WTC11 (cell line): ENCODE data around the gene IL1RAPL2. TPM values are rescaled to one million over a fixed set of nuclear protein-coding genes. Genes with fewer than 3 reads are reported as not detected.

Source experiments
- ATAC-seq: fragments of 200-7000 bp; cut with Tn5 transposase; 2 replicates; pipeline ENCODE4 v1.10.0; 2021; ENCODE audit warnings: mild to moderate bottlenecking, moderate library complexity
- CTCF ChIA-PET: fragments of 300-600 bp; sonication (Branson Sonifier 250); formaldehyde crosslinking; loops from one replicate; lab custom pipeline; 2021; ENCODE audit warnings: antibody characterized with exemption; lab: Charles Lee
- POLR2A ChIA-PET: fragments of 350-600 bp; sonication (Branson Sonifier 250); formaldehyde crosslinking; loops from one replicate; lab custom pipeline; 2021; ENCODE audit warnings: antibody characterized with exemption; lab: Charles Lee
- DNase-seq: peaks from one replicate; pipeline ENCODE4 v3.0.0; 2021; ENCODE audit warnings: low spot score
- H3K27ac Mint-ChIP-seq: 2 replicates; pipeline ENCODE4 v1.8.0; 2021; ENCODE audit warnings: mixed read lengths
- H3K27me3 Mint-ChIP-seq: 2 replicates; pipeline ENCODE4 v1.8.0; 2021; ENCODE audit warnings: low read depth, mild to moderate bottlenecking, moderate library complexity, mixed read lengths
- H3K36me3 Mint-ChIP-seq: 2 replicates; pipeline ENCODE4 v1.8.0; 2021; ENCODE audit warnings: mixed read lengths
- H3K4me1 Mint-ChIP-seq: 2 replicates; pipeline ENCODE4 v1.8.0; 2022; ENCODE audit warnings: mixed read lengths
- H3K4me3 Mint-ChIP-seq: 2 replicates; pipeline ENCODE4 v1.8.0; 2021; ENCODE audit warnings: mild to moderate bottlenecking, moderate library complexity, mixed read lengths
- H3K9me3 Mint-ChIP-seq: 2 replicates; pipeline ENCODE4 v1.8.0; 2021; ENCODE audit warnings: mixed read lengths
- CTCF ChIP-seq: fragments of 200-600 bp; IDR thresholded peaks from 2 replicates; pipeline ENCODE4 v1.8.0; 2022; ENCODE audit warnings: antibody characterized with exemption
- ELF4 ChIP-seq: sonication (generic); formaldehyde crosslinking; IDR thresholded peaks from 2 replicates; pipeline ENCODE4 v1.8.1; 2022; ENCODE audit warnings: low read depth, mild to moderate bottlenecking, moderate library complexity, missing genetic modification reagents
- EMX1 ChIP-seq: fragments of 250-450 bp; sonication (Bioruptor Pico); IDR thresholded peaks from 2 replicates; pipeline ENCODE4 v1.8.0; 2021; ENCODE audit warnings: mild to moderate bottlenecking
- ESRRA ChIP-seq: sonication (generic); formaldehyde crosslinking; IDR thresholded peaks from 2 replicates; pipeline ENCODE4 v1.8.1; 2022; ENCODE audit warnings: mild to moderate bottlenecking, missing genetic modification reagents, borderline replicate concordance
- FOXP4 ChIP-seq: sonication (generic); formaldehyde crosslinking; IDR thresholded peaks from 2 replicates; pipeline ENCODE4 v1.8.0; 2022; ENCODE audit warnings: mild to moderate bottlenecking, missing genetic modification reagents
- GABPB1 ChIP-seq: sonication (generic); formaldehyde crosslinking; IDR thresholded peaks from 2 replicates; pipeline ENCODE4 v1.8.1; 2023; ENCODE audit warnings: mild to moderate bottlenecking, missing genetic modification reagents
- IRF1 ChIP-seq: sonication (generic); formaldehyde crosslinking; IDR thresholded peaks from 2 replicates; pipeline ENCODE4 v1.8.0; 2023; ENCODE audit warnings: missing genetic modification reagents
- IRF2 ChIP-seq: sonication (generic); formaldehyde crosslinking; IDR thresholded peaks from 2 replicates; pipeline ENCODE4 v1.8.0; 2022; ENCODE audit warnings: low read depth, missing genetic modification reagents, borderline replicate concordance
- JAZF1 ChIP-seq: fragments of 250-450 bp; sonication (Bioruptor Pico); IDR thresholded peaks from 2 replicates; pipeline ENCODE4 v1.9.0; 2021; ENCODE audit warnings: moderate library complexity, mild to moderate bottlenecking, inconsistent platforms
- MAX ChIP-seq: sonication (generic); formaldehyde crosslinking; IDR thresholded peaks from 2 replicates; pipeline ENCODE4 v1.8.0; 2022; ENCODE audit warnings: mild to moderate bottlenecking, missing genetic modification reagents
- MYBL2 ChIP-seq: sonication (generic); formaldehyde crosslinking; IDR thresholded peaks from 2 replicates; pipeline ENCODE4 v1.8.1; 2023; ENCODE audit warnings: mild to moderate bottlenecking, moderate library complexity, missing genetic modification reagents
- NR1H2 ChIP-seq: sonication (generic); formaldehyde crosslinking; IDR thresholded peaks from 2 replicates; pipeline ENCODE4 v1.9.0; 2021; ENCODE audit warnings: mild to moderate bottlenecking, moderate library complexity, missing genetic modification reagents
- NR2C2 ChIP-seq: sonication (generic); formaldehyde crosslinking; IDR thresholded peaks from 2 replicates; pipeline ENCODE4 v1.8.0; 2022; ENCODE audit warnings: mild to moderate bottlenecking, missing genetic modification reagents
- NR3C1 ChIP-seq: sonication (generic); formaldehyde crosslinking; conservative IDR thresholded peaks from 2 replicates; pipeline ENCODE4 v1.8.1; 2023; ENCODE audit warnings: low read depth, mild to moderate bottlenecking, missing genetic modification reagents
- PRRX2 ChIP-seq: fragments of 250-450 bp; sonication (Bioruptor Pico); IDR thresholded peaks from 2 replicates; pipeline ENCODE4 v1.8.0; 2021; ENCODE audit warnings: mild to moderate bottlenecking
- SMAD4 ChIP-seq: sonication (generic); formaldehyde crosslinking; IDR thresholded peaks from 2 replicates; pipeline ENCODE4 v1.8.0; 2022; ENCODE audit warnings: mild to moderate bottlenecking, missing genetic modification reagents
- TCF7 ChIP-seq: sonication (generic); formaldehyde crosslinking; IDR thresholded peaks from 2 replicates; pipeline ENCODE4 v1.8.0; 2022; ENCODE audit warnings: mild to moderate bottlenecking, low read depth, missing genetic modification reagents, moderate library complexity
- USF2 ChIP-seq: sonication (generic); formaldehyde crosslinking; IDR thresholded peaks from 2 replicates; pipeline ENCODE4 v1.8.1; 2023; ENCODE audit warnings: mild to moderate bottlenecking, missing genetic modification reagents, moderate library complexity
- ZBTB21 ChIP-seq: sonication (generic); formaldehyde crosslinking; IDR thresholded peaks from 2 replicates; pipeline ENCODE4 v1.8.1; 2023; ENCODE audit warnings: mild to moderate bottlenecking, missing genetic modification reagents, borderline replicate concordance
- ZMAT4 ChIP-seq: fragments of 250-450 bp; sonication (Bioruptor Pico); IDR thresholded peaks from 2 replicates; pipeline ENCODE4 v1.9.0; 2021; ENCODE audit warnings: mild to moderate bottlenecking
- ZNF121 ChIP-seq: sonication (generic); formaldehyde crosslinking; IDR thresholded peaks from 2 replicates; pipeline ENCODE4 v1.8.0; 2023; ENCODE audit warnings: missing genetic modification reagents
- ZNF232 ChIP-seq: sonication (generic); formaldehyde crosslinking; IDR thresholded peaks from 2 replicates; pipeline ENCODE4 v1.8.0; 2022; ENCODE audit warnings: mild to moderate bottlenecking, missing genetic modification reagents
- ZNF263 ChIP-seq: sonication (generic); formaldehyde crosslinking; IDR thresholded peaks from 2 replicates; pipeline ENCODE4 v1.8.1; 2022; ENCODE audit warnings: low read depth, mild to moderate bottlenecking, moderate library complexity, missing genetic modification reagents
- ZNF512 ChIP-seq: sonication (generic); formaldehyde crosslinking; IDR thresholded peaks from 2 replicates; pipeline ENCODE4 v1.8.1; 2022; ENCODE audit warnings: missing genetic modification reagents, borderline replicate concordance
- total RNA-seq: library from RNA; stranded (reverse); gene quantifications from 3 replicates; pipeline ENCODE4 v1.2.3, GENCODE V29; 2021
- TF ChIP-seq, protein P1 (sequence below): fragments of 250-450 bp; sonication (Bioruptor Pico); IDR thresholded peaks from 2 replicates; pipeline ENCODE4 v1.9.0; 2021; ENCODE audit warnings: moderate library complexity, mild to moderate bottlenecking, inconsistent platforms, borderline replicate concordance

The IL1RAPL2 gene
- total RNA-seq, 1 experiment from 2014 or later: 0.09 TPM

DNA sequence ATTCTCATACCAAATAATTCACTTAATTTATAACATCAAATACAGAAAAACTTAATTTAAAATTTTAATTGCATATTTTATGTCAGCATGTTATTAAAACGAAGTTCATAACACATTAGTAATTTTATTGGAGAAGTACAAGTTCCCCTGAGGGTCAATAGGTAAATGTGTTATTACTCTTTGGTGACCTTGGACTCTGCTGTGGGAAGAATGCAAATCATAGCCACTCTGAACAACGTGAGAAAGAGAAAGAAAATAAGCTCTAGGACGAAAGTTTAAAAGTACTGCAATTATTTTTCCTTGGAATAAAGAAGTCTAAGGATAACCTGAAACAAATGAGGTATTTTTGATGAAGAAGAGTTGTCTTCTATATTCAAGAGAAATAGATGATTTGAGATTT lies 115.2 kb downstream of the IL1RAPL2 start:
- ATAC-seq (no peak), DNase-seq (no peak)
- POLR2A ChIA-PET: no interaction called here
- H3K9me3 Mint-ChIP-seq: no peaks in the 10 kb centered on the region
- H3K4me1 Mint-ChIP-seq: peaks cover 23% of the 10 kb centered on the region
- CTCF ChIA-PET: no interaction called here
- no peak for TF ChIP-seq ELF4
- no peak for TF ChIP-seq IRF1 (CRISPR knock-in tag)
- no peak for TF ChIP-seq ZNF232 (CRISPR knock-in tag)
- no peak for TF ChIP-seq PRRX2 (CRISPR knock-in tag)
- no peak for TF ChIP-seq USF2
- H3K27me3 Mint-ChIP-seq: no peaks in the 10 kb centered on the region; the same call in 1 of the 2 replicates
- H3K4me3 Mint-ChIP-seq: no peak overlapping the region
- no peaks in the 10 kb centered on the region for H3K36me3 Mint-ChIP-seq
- H3K27ac Mint-ChIP-seq: no peak overlapping the region

DNA sequence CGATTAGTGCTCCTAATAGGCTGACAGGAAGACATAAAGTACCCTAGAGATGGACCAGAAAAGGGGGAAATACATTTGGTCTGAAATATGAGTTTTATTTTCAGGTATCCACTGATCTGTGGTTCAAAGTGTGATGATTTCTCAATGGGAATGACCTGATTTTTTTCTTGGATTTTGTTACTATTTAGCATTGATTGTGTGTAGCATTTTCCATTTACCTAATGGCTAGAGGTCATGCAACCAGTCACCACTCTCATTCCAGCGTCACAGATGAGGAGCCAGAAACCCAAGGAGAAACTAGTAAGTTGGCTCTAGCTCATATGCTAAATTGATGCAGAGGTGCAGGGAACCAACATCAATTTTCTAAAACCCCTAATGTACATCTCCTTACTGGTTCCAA lies 118.1 kb downstream of the IL1RAPL2 start:
- H3K4me1 Mint-ChIP-seq: peaks cover 14% of the 10 kb centered on the region
- H3K4me3 Mint-ChIP-seq: no peak overlapping the region
- DNase-seq: no peak
- no peaks in the 10 kb centered on the region for H3K27me3 Mint-ChIP-seq
- no peak for TF ChIP-seq ZMAT4 (CRISPR knock-in tag)
- no peak for TF ChIP-seq ZBTB21 (CRISPR knock-in tag)
- TF ChIP-seq ZNF512: no peak
- no peak for TF ChIP-seq EMX1 (CRISPR knock-in tag)
- no peak for TF ChIP-seq ESRRA (CRISPR knock-in tag)
- TF ChIP-seq, protein P1, sequence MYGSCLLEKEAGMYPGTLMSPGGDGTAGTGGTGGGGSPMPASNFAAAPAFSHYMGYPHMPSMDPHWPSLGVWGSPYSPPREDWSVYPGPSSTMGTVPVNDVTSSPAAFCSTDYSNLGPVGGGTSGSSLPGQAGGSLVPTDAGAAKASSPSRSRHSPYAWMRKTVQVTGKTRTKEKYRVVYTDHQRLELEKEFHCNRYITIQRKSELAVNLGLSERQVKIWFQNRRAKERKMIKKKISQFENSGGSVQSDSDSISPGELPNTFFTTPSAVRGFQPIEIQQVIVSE (CRISPR knock-in tag): no peak
- TF ChIP-seq NR1H2 (CRISPR knock-in tag): no peak
- TF ChIP-seq CTCF: no peak
- no peak for TF ChIP-seq MAX
- no peak for TF ChIP-seq GABPB1 (CRISPR knock-in tag)
- TF ChIP-seq ZNF121 (CRISPR knock-in tag): no peak
- ChIA-PET POLR2A (no interaction called here), CTCF (no interaction called here)
- no peaks in the 10 kb centered on the region for H3K36me3 Mint-ChIP-seq
- ATAC-seq: no peak
- no peaks in the 10 kb centered on the region for H3K9me3 Mint-ChIP-seq
- H3K27ac Mint-ChIP-seq: no peak overlapping the region

DNA sequence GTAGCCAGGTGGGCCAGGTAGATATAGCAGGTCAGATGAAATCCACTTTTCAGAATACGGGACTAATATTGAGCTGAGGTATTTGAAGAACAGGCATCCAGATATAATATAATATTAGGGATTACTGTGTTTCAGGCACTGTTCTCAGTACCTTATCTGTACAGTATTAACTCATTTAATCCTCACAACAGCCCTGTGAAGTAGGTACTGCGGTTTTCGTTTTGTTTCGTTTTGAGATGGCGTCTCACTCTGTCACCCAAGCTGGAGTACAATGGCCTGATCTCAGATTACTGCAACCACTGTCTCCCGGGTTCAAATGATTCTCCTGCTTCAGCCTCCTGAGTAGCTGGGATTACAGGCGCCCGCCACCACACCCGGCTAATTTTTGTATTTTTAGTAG lies 129.6 kb downstream of the IL1RAPL2 start:
- DNase-seq (no peak), ATAC-seq (no peak)
- Mint-ChIP-seq H3K27ac (no peak overlapping the region), H3K27me3 (no peaks in the 10 kb centered on the region), H3K4me3 (no peak overlapping the region), H3K4me1 (no peaks in the 10 kb centered on the region), H3K36me3 (no peaks in the 10 kb centered on the region), H3K9me3 (no peaks in the 10 kb centered on the region)
- POLR2A ChIA-PET: no interaction called here
- CTCF ChIA-PET: no interaction called here
- no peak for TF ChIP-seq JAZF1 (CRISPR knock-in tag)
- no peak for TF ChIP-seq FOXP4 (CRISPR knock-in tag)
- TF ChIP-seq NR3C1 (CRISPR knock-in tag): no peak
- no peak for TF ChIP-seq NR1H2 (CRISPR knock-in tag)
- no peak for TF ChIP-seq MYBL2 (CRISPR knock-in tag)
- TF ChIP-seq NR2C2 (CRISPR knock-in tag): no peak
- TF ChIP-seq ZNF121 (CRISPR knock-in tag): no peak
- TF ChIP-seq SMAD4 (CRISPR knock-in tag): no peak
- TF ChIP-seq ZNF263: no peak
- no peak for TF ChIP-seq GABPB1 (CRISPR knock-in tag)
- TF ChIP-seq ELF4: no peak
- no peak for TF ChIP-seq TCF7 (CRISPR knock-in tag)
- no peak for TF ChIP-seq IRF2 (CRISPR knock-in tag)
- TF ChIP-seq, protein P1 (CRISPR knock-in tag): no peak
